Uterus (tissue), 4 donors: Measurements from ENCODE around the gene BOD1L1. TPM values are rescaled to one million over a fixed set of nuclear protein-coding genes. Genes with fewer than 3 reads are reported as not detected.

Experiments used
- DNase-seq, 2 donors: peaks; one replicate each; pipeline ENCODE4 v3.0.0-alpha.2; 2019 to 2020
- H3K27ac ChIP-seq, 2 donors: fragments of 200-600 bp; sonication (generic); 1 replicate in 1 of 2; 2 replicates in 1 of 2; pipeline ENCODE4 v1.5.1; 2016 to 2018
- H3K27me3 ChIP-seq, 2 donors: fragments of 200-600 bp; sonication (generic); one replicate each; pipeline ENCODE4 v1.5.1; 2018 to 2019; ENCODE audit warnings: control low read depth in 1 of 2
- H3K36me3 ChIP-seq, 2 donors: fragments of 200-600 bp; sonication (generic); one replicate each; pipeline ENCODE4 v1.5.1; 2019; ENCODE audit warnings: control low read depth in 1 of 2
- H3K4me1 ChIP-seq, 2 donors: fragments of 200-600 bp; sonication (generic); one replicate each; pipeline ENCODE4 v1.5.1; 2018 to 2019; ENCODE audit warnings: control low read depth in 1 of 2
- H3K4me3 ChIP-seq, 2 donors: fragments of 200-600 bp; sonication (generic); 1 replicate in 1 of 2; 2 replicates in 1 of 2; pipeline ENCODE4 v1.5.1; 2018 to 2019; ENCODE audit warnings: mild to moderate bottlenecking in 1 of 2
- H3K9me3 ChIP-seq, 2 donors: fragments of 200-600 bp; sonication (generic); one replicate each; pipeline ENCODE4 v1.5.1; 2019; ENCODE audit warnings: control low read depth in 1 of 2
- POLR2A ChIP-seq, 2 donors: fragments of 450-650 bp; IDR thresholded peaks; one replicate each; pipeline ENCODE4 v1.6.1; 2016; ENCODE audit warnings: antibody characterized with exemption in 2 of 2, mild to moderate bottlenecking in 1 of 2, moderate library complexity in 1 of 2
- intact Hi-C: fragments of 100-400 bp; cut with DNase I; formaldehyde crosslinking; loops from one replicate; pipeline ENCODE4 v1.15.1; 2023; ENCODE audit warnings: low total_unique reads
- total RNA-seq, 4 donors: library from RNA; depleted of rRNA in 3 of 4; stranded (reverse); fragments of >200 nt in 3 of 4; gene quantifications; one replicate each; pipeline versions ENCODE4 v1.1.0 to v1.2.4, GENCODE V29; 2014 to 2023
- TF ChIP-seq, protein P1 (sequence below), 4 experiments: fragments of 200-600 bp in 2 of 4; fragments of 450-650 bp in 2 of 4; sonication (generic) in 2 of 4; IDR thresholded peaks; one replicate each; pipeline ENCODE4 v1.5.1; 2016 to 2019; ENCODE audit warnings: antibody characterized with exemption in 4 of 4, mild to moderate bottlenecking in 2 of 4, moderate library complexity in 1 of 4
- donor health status: DM: yes; HTN: yes; CAD: no.

The BOD1L1 gene
- total RNA-seq, 4 donors from 2014 or later = 17.9 to 64.8 (median 50.5) TPM

DNA sequence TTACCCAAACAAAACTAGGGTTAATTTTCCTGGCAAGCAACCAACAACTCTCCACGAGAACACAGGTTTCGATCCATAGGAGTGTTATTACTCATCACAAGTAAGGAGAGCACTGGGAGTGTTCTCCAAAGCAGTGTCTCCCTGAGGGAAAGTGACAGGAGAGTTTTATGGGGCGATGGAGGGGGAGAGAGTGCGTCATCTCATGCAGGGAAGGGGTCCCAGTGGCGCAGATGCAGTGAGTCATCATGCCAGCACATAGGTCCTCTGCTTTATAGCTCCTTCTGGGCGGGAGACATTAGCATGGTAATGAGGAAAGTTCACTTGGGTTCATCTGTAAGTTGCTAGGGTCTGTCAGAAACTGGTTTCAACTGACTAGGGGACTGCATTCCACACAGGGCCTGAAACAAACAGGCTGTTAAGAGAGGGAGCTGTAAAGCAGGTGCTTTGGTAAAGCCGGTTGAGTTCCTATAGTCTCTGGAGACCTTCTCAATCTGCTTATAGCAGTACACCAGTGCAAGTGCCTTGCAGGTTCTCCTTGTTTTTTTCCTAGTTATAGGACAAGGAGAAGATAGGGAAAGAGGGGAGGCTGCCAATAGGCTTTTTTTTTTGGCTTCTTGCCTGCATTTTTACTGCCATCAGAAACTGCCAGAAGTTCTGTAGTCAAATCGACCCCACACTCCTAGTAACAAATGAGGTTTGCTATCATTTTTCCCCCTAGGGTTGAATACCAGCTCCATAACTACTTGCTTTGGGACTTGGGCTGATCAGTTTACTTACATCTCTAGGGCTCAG is 12.8 kb upstream of the BOD1L1 start:
- DNase-seq = peak in 1 of 2 donors; percentile 39
- intact Hi-C loops = no loop called here
- no peaks in the 10 kb centered on the region for H3K27me3 ChIP-seq
- no peaks in the 10 kb centered on the region for H3K36me3 ChIP-seq
- no peak overlapping the region for H3K4me3 ChIP-seq
- no peaks in the 10 kb centered on the region for H3K9me3 ChIP-seq
- H3K27ac ChIP-seq = peak overlapping the region in 1 of 2 donors; percentile 50
- TF ChIP-seq POLR2A (IDR thresholded peaks at IDR 0.05) = no peak
- TF ChIP-seq, protein P1, sequence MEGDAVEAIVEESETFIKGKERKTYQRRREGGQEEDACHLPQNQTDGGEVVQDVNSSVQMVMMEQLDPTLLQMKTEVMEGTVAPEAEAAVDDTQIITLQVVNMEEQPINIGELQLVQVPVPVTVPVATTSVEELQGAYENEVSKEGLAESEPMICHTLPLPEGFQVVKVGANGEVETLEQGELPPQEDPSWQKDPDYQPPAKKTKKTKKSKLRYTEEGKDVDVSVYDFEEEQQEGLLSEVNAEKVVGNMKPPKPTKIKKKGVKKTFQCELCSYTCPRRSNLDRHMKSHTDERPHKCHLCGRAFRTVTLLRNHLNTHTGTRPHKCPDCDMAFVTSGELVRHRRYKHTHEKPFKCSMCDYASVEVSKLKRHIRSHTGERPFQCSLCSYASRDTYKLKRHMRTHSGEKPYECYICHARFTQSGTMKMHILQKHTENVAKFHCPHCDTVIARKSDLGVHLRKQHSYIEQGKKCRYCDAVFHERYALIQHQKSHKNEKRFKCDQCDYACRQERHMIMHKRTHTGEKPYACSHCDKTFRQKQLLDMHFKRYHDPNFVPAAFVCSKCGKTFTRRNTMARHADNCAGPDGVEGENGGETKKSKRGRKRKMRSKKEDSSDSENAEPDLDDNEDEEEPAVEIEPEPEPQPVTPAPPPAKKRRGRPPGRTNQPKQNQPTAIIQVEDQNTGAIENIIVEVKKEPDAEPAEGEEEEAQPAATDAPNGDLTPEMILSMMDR (IDR thresholded peaks at IDR 0.05) = no peak
- H3K4me1 ChIP-seq = peaks cover 3 to 8% of the 10 kb centered on the region in 2 donors

DNA sequence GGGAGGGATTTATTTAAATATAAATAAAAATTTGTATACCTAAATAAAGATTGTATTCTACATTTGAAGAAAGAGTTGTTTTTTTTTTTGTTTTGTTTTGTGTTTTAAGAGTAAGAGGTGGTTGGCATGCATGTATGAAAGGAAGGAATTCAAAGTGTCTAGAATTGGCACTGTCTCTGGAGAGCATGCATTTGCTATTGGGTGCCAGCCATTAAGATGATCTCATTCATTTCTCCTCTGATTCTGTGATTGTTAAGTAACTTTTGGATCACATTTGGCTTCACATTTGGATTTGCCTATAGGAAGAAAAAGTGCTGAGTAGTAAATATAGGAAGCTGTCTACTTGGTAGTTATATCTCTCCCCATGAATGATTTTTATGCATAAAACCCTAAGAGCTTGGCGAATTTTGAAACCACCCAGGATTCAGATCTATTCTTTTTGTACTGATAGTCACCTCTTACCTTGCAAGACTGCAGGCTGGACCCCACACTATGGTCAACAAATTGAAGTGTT is 7.8 kb upstream of the BOD1L1 start:
- Histone ChIP-seq H3K4me1 (no peaks in the 10 kb centered on the region), H3K36me3 (no peaks in the 10 kb centered on the region), H3K9me3 (no peaks in the 10 kb centered on the region), H3K27me3 (no peaks in the 10 kb centered on the region), H3K27ac (no peak overlapping the region), H3K4me3 (no peak overlapping the region)
- TF ChIP-seq, protein P1 (IDR thresholded peaks at IDR 0.05) = no peak
- no peak for TF ChIP-seq POLR2A (IDR thresholded peaks at IDR 0.05)
- DNase-seq = no peak
- intact Hi-C loops = no loop called here

DNA sequence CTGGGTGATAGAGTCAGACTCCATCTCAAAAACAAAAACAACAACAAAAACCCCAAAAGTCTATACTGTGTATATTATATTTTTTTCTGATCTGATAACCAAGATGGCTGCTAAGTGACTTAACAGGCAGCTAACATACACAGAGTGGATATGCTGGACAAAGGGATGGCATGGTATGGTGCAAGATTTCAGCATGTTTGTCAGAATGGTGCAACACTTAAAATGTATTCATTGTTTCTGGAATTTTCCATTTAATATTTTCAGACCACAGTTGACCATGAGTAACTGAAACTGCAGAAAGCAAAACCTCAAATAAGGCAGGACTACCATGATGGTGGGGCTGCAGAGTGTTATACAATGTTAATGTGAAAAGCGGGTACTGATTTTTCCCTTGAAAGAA is 6.1 kb upstream of the BOD1L1 start:
- intact Hi-C loops = no loop called here
- no peaks in the 10 kb centered on the region for H3K27me3 ChIP-seq
- no peak for TF ChIP-seq POLR2A (IDR thresholded peaks at IDR 0.05)
- TF ChIP-seq, protein P1 (IDR thresholded peaks at IDR 0.05) = no peak
- H3K4me3 ChIP-seq = no peak overlapping the region
- H3K4me1 ChIP-seq = no peaks in the 10 kb centered on the region
- no peaks in the 10 kb centered on the region for H3K9me3 ChIP-seq
- no peak overlapping the region for H3K27ac ChIP-seq
- no peaks in the 10 kb centered on the region for H3K36me3 ChIP-seq
- DNase-seq = no peak

DNA sequence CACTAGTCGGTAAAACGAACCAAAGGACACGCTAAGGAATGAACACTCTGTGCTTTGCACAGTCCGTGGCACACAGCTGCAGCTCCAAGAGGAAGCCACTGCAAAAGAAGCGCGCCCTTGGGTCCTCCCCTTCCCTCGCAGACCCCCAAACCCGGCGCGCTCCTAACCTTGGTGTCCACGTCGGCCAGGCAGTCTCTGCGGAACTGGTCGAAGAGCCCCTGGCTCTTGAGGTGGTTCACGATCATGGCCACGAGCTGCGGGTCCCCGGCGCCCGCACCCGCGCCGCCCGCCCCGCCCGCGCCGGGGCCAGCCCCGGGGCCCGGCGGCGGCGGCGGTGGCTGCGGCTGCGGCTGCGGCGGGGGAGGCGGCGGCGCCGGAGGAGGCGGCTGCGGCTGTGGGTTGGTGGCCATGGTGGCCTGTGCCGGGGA is 333 bp downstream of the BOD1L1 start:
- TF ChIP-seq, protein P1 (IDR thresholded peaks at IDR 0.05) = no peak
- TF ChIP-seq POLR2A (IDR thresholded peaks at IDR 0.05) = no peak
- H3K27ac ChIP-seq = peak overlapping the region; percentile 86 to 93
- H3K4me1 ChIP-seq = no peaks in the 10 kb centered on the region
- no peaks in the 10 kb centered on the region for H3K27me3 ChIP-seq
- no peak for DNase-seq
- intact Hi-C loops = no loop called here
- H3K4me3 ChIP-seq = peak overlapping the region; percentile 67 to 72
- no peaks in the 10 kb centered on the region for H3K36me3 ChIP-seq
- H3K9me3 ChIP-seq = no peaks in the 10 kb centered on the region

DNA sequence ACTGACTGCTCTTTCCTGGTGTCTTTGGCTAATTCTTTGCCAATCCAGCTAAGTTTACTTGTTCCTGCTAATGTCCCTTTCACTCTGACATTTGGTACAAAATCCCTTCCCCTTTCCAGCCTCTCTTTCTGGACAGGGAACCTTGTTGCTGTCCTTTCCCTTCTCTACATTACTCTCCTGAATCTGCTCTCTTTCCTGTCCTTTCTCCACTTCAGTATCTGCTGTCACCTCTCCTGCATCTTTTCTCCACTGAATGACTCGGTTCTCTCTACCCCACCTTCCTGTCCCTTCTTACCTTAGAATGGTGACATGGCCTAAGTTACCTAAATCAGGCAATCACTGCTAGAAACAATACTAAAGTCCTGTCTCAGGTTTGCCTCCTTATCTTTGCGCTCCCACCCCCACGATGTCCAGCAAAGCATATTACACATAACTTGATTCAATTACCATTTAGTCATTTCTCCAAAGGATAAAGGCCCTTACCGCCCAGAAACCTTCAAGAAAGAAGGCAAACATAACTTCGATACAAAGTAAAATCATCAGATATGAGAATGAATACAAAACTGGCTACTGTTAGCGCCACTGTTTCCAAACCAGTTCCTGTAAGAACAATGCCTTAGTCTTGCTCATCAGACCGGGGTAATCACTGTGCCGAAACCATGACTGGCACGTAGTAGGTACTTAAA is 890 bp downstream of the BOD1L1 start:
- no peaks in the 10 kb centered on the region for H3K9me3 ChIP-seq
- no peaks in the 10 kb centered on the region for H3K4me1 ChIP-seq
- TF ChIP-seq, protein P1 (IDR thresholded peaks at IDR 0.05) = no peak
- no peak for TF ChIP-seq POLR2A (IDR thresholded peaks at IDR 0.05)
- peak overlapping the region; percentile 45 to 86 for H3K27ac ChIP-seq
- no peak for DNase-seq
- no peaks in the 10 kb centered on the region for H3K36me3 ChIP-seq
- peak overlapping the region; percentile 67 to 72 for H3K4me3 ChIP-seq
- intact Hi-C loops = no loop called here
- no peaks in the 10 kb centered on the region for H3K27me3 ChIP-seq
